Measurements from ENCODE around the gene GALNT2. TPM values are rescaled to one million over a fixed set of nuclear protein-coding genes. Genes with fewer than 3 reads are reported as not detected.

The GALNT2 gene
- total RNA-seq, 1 experiment from 2014 or later, result 152 TPM

GRCh38 chr1:230199554-230199953, 132.5 kb downstream of the GALNT2 start:
- H3K36me3 ChIP-seq (ENCODE audit: control insufficient read depth, insufficient read depth, low read length), result no peaks in the 10 kb centered on the region; the same call in 1 of the 2 replicates
- no peak overlapping the region for H3K4me3 ChIP-seq (ENCODE audit: low read depth in 2 of 2, low read length in 2 of 2)
- ChIA-PET POLR2A (no interaction called here), CTCF (interaction anchor here (0.6 kb wide), 1 partner anchor 110 kb away, joined by 3 read pairs; no protein-coding TSS in a partner anchor)
- no peak overlapping the region for H3K27ac ChIP-seq (ENCODE audit: low read length)
- DNase-seq (ENCODE audit: low read depth, low spot score), result no peak
- intact Hi-C loops (cut with micrococcal nuclease; ENCODE audit: unreplicated experiment), result no loop called here
- H3K27me3 ChIP-seq (ENCODE audit: control insufficient read depth, insufficient read depth, low read length), result no peaks in the 10 kb centered on the region
- no peak for ATAC-seq
- TF ChIP-seq TCF7L2 (IDR thresholded peaks at IDR 0.05; ENCODE audit: low read depth, low read length) (no peak), SIN3A (IDR thresholded peaks at IDR 0.05; ENCODE audit: borderline replicate concordance, insufficient read depth, low read depth, low read length) (no peak), REST (IDR thresholded peaks at IDR 0.05; ENCODE audit: insufficient read depth in 1 of 2, low read depth in 2 of 2, low read length in 1 of 2) (no peak), CTCF (IDR thresholded peaks at IDR 0.05) (no peak), POLR2AphosphoS5 (IDR thresholded peaks at IDR 0.05; ENCODE audit: low read depth, low read length) (no peak)
- no peaks in the 10 kb centered on the region for H3K4me1 ChIP-seq (ENCODE audit: control insufficient read depth, insufficient read depth, low read length)
- no TSS peak for BruUV-seq (replicated peaks)
- in situ Hi-C loops (cut with HindIII; ENCODE audit: low pct_unique_long_range_greater_than_20kb, low sequenced_read_pairs), result no loop called here
- H3K9me3 ChIP-seq (ENCODE audit: control insufficient read depth, insufficient read depth, low read depth, low read length), result no peaks in the 10 kb centered on the region

GRCh38 chr1:230200276-230200675, 133.2 kb downstream of the GALNT2 start:
- in situ Hi-C loops (cut with HindIII; ENCODE audit: low pct_unique_long_range_greater_than_20kb, low sequenced_read_pairs) (no loop called here), intact Hi-C loops (cut with micrococcal nuclease; ENCODE audit: unreplicated experiment) (no loop called here)
- Histone ChIP-seq H3K4me3 (ENCODE audit: low read depth in 2 of 2, low read length in 2 of 2) (no peak overlapping the region), H3K9me3 (ENCODE audit: control insufficient read depth, insufficient read depth, low read depth, low read length) (no peaks in the 10 kb centered on the region), H3K27me3 (ENCODE audit: control insufficient read depth, insufficient read depth, low read length) (no peaks in the 10 kb centered on the region), H3K4me1 (ENCODE audit: control insufficient read depth, insufficient read depth, low read length) (no peaks in the 10 kb centered on the region), H3K36me3 (ENCODE audit: control insufficient read depth, insufficient read depth, low read length) (no peaks in the 10 kb centered on the region; the same call in 1 of the 2 replicates), H3K27ac (ENCODE audit: low read length) (no peak overlapping the region)
- ATAC-seq (no peak), DNase-seq (ENCODE audit: low read depth, low spot score) (no peak)
- BruUV-seq (replicated peaks), result no TSS peak
- ChIA-PET POLR2A (no interaction called here), CTCF (interaction anchor here (0.7 kb wide), 1 partner anchor 151 kb away, joined by 5 read pairs; no protein-coding TSS in a partner anchor)
- TF ChIP-seq TCF7L2 (IDR thresholded peaks at IDR 0.05; ENCODE audit: low read depth, low read length) (no peak), REST (IDR thresholded peaks at IDR 0.05; ENCODE audit: insufficient read depth in 1 of 2, low read depth in 2 of 2, low read length in 1 of 2) (no peak), CTCF (IDR thresholded peaks at IDR 0.05) (no peak), POLR2AphosphoS5 (IDR thresholded peaks at IDR 0.05; ENCODE audit: low read depth, low read length) (no peak), SIN3A (IDR thresholded peaks at IDR 0.05; ENCODE audit: borderline replicate concordance, insufficient read depth, low read depth, low read length) (no peak)
